HG03159 (cell line): ENCODE results near the gene UPF3A.

ENCODE experiments used
- ATAC-seq: cut with Tn5 transposase; IDR thresholded peaks from one replicate; pipeline ENCODE4 v1.9.1; 2021; ENCODE audit warnings: mild to moderate bottlenecking, moderate library complexity; ENCODE audit not compliant: unreplicated experiment

Gene UPF3A

DNA sequence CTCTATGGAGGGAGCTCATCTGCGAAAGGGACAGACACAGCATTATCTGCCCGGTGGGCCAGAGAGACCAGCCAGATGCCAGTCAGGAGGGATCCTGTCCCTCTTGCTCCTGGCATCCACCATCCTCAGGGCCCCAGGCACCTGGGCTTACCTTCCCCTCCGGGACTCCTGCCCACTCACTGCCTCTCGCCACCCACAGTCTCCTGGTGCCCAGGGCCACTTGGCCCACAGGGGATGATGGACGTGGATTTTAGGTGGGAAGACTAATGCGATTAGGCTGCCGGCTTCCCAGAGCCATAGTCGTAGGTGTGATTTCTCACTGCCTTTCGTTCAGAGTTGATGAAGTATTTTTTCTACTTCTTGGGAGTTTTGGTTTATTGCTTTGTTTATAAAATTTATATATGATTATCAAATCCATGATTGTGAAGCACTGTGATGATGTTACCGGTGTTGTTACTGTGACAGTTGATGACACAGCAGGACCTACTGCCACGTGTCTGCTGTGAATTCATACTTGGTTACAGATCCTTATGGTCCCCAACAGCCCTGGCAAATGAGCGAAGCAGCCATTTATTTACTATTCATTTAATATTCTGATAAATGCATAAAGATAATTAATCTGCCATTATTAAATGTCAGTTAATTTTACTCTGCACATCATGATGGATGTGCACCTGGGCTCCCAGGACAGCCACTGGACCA, 18.4 kb downstream of the UPF3A start:
- ATAC-seq = no peak

DNA sequence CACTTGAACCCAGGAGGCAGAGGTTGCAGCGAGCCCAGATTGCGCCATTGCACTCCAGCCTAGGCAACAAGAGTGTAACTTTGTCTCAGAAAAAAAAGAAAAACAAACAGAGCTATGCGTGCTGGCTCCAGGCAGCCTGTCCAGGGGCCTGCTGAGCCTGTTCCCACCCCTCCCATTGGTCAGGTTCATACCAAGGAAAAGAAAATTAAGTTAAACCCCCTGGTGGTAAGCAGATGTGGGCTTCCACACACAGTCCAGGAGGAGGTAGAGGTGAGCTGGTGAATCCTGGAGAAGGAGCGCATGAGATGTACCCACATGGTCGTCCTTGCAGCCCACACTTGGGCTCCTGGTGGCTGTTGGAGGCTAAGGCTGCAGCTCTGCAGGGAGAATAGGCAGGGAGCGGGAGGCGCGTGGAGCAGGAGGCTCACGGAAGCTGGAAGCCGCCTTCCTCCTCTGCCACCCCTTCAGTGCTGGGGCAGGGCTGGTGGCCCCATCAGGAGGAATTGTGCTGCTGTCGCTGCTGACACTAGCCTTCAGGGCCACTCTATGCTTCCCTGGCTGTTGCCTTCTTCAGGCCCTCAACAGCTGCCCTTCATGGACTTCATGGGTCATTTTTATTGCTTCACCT, 22.4 kb downstream of the UPF3A start:
- no peak for ATAC-seq

DNA sequence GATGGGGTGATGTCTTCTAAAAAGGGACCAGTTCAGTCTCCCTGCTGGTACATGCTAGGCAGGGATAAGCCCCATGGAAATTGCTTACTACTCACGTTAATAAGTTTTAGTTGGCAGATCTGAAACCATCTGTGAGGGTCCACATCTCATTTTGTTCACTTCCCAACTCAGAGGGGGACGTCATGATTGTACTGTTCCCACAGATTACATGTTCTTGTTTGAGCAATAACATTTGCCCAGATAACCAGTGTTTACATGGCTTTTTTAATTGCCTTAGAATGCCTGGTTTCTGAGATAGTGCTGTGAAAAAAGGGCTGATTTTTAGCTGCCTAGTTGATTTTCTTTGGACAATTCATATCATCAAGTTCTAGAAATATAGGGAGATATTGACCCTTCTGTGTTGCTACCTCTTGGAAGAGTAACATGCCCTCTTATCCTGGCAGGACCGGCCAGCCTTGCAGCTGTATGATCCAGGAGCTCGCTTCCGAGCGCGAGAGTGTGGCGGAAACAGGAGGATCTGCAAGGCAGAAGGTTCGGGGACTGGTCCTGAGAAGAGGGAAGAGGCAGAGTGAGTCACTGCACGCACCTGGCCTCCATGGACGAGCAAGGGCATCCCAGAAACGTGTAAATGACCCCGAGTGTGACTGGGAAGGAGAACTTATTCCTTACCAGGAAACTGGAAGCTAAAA, 23.1 kb downstream of the UPF3A start:
- no peak for ATAC-seq

DNA sequence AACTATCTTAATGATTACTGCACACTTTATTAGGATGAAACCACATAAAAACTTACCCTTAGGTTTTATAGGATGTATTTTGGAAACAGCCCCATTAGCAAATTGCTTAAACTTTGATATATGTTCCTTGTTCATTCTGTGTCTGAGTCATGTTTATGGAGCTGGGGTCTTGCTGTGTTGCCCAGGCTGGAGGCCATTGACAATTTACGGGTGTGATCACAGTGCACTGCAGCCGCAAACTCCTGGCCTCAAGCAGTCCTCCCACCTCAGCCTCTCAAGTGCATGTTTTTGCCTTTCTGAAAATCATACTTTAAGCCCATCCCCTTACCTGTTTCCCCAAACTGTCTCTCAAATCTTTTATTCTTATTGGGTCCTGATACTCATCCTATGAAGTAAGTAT, 27.7 kb downstream of the UPF3A start:
- no peak for ATAC-seq

DNA sequence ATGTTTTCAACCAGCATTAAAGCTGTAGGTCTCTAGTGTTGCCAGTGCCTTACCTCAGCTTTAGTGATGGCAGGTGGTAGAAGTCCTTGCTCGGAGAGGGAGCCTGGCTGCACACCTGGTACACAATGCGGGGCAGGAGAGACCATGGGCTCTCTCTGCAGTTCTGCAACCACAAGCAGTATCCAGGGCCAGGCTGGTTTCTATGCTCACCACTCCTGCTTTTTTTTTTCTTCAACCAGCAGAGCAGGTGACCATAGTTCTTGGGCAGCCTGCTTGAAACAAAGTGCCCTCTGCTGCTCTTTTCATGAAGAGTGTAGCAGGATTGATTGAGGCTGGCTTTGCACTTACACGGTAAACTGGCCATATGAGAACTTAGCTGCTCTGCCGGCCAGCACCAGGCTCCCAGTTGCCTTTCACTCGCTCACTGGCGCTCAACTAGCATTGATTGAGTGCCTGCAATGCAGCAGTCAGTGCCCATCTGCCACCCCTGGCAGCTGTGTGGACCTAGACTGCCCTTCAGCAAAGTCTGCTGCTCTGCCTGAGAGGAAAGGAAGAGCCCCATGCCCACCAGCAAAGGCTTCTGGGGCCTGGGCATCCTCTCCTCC, 28.5 kb downstream of the UPF3A start:
- ATAC-seq = no peak

DNA sequence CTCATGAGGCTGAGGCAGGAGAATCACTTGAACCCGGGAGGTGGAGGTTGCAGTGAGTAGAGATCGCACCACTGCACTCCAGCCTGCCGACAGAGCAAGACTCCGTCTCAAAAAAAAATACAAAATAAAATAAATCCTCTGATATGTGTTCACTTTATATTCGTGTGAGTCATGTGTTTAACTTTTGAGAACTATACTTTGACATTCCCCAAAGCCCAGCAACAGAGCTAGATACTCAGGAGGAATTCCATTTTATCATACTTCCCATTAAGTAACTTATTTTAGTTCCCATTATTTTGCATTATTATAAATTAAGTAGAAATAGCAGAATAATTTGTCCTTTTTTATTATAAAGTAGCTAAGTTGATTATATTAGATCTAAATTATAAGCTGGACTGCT, 29.6 kb downstream of the UPF3A start:
- no peak for ATAC-seq

DNA sequence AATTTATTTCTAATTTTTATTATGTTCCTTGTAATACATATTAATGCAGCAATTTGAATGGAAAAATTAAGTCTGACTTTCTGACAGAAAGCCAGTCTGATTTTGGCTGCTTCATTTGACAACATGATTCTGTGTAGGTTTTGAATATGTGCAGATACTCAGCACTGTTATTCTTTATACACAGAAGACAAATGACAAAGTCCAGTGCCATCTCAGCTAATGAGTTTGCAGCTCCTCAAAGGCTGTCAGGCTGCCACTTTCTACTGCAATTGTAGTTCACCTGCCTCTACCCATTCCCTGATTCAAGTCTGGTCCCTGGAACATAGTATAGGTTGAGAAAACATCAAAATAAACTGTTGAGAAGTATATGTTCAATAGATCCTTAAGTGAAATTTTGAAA, 30.0 kb downstream of the UPF3A start:
- no peak for ATAC-seq

DNA sequence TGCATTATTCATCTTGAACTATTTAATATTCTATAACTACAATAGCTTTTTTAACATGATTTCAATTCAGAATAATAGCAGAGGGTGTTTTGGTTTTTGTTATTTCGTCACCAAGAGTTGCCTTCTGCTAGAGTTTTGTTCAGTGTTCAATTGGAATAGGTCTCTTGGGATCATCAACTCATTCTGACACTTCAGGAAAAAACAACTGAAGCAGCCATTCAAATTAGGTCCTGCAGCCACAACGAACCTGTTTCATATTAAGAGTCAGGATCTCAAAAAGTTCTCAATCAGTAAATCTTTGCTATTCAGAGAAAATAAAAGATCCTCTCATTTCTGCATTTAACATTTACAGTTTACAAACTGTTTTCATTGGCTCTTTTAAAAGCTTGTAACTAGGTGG, 30.5 kb downstream of the UPF3A start:
- no peak for ATAC-seq

DNA sequence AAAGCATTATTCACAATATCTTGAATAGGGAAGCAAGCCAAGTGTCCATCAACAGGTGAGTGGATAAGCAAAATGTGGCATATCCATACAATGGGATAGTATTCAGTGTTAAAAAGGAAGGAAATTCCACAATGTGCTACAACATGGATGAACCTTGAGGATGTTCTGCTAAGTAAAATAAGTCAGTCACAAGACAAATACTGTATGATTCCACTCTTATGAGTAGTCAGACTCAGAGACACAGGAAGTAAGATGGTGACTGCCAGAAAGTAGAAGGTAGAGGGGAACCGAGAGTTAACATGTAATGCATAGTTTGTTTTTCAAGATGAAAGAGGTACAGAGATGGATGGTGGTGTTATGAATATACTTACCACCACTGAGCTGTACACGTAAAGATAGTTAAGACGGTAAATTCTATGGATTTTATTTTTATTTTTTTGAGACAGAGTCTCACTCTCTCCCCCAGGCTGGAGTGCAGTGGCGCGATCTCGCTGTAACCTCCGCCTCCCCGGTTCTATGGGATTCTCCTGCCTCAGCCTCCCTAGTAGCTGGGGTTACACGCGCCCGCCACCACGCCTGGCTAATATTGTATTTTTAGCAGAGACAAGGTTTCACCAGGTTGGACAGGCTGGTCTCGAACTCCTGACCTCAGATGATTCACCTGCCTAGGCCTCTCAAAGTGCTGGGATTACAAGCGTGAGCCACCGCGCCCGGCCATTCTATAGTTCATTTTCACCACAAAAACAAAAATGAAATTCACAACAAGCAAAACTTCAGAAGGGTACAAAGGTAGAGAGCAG, 31.9 kb downstream of the UPF3A start:
- peak; percentile 51 for ATAC-seq

DNA sequence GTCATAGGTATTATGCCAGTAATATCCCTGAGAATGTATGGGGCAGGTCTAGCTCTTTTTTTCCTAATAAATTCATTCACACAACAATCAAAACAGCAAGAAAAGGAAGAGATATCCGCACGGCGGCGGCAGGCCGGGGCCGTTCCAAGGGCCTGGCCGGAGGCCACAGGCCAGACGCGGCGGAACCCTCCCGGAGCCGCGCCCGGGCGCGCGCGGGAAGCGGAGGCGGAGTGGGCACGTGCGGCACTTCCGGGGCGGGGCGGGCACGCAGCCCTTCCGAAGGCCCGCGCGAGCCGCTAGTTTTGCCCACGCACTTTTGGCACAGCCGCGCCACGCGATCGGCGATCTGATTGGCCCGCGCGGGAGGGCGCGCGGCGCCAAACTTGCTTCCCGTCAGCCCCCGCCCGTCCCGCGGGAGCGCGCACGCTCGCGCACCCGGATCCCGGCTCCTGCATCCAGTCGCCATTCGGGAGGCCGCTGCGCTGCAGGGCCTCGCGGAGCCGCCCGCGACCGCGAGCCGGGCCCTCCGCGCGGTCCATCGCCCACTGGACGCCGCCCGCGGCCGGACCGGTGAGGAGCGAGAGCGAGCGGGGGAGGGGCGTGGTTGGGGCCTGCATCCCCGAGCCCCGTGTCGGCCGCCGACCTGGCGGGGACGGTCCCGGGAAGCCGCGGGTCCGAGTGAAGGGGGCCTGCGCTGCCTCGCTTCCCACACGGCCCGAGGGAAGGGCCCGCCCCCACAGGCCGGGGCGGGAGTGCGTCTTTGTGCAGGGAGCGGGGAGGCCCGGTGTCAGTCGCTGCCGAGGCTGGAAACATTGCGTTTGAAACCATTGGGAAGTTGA, 32.9 kb downstream of the UPF3A start, which contains the start of gene CHAMP1:
Gene CHAMP1 (plus strand): TSS at position 430 of the 839 bp plus-strand sequence. CDS start 9,340 bp downstream, outside the sequence.
- ATAC-seq = peak; percentile 79

DNA sequence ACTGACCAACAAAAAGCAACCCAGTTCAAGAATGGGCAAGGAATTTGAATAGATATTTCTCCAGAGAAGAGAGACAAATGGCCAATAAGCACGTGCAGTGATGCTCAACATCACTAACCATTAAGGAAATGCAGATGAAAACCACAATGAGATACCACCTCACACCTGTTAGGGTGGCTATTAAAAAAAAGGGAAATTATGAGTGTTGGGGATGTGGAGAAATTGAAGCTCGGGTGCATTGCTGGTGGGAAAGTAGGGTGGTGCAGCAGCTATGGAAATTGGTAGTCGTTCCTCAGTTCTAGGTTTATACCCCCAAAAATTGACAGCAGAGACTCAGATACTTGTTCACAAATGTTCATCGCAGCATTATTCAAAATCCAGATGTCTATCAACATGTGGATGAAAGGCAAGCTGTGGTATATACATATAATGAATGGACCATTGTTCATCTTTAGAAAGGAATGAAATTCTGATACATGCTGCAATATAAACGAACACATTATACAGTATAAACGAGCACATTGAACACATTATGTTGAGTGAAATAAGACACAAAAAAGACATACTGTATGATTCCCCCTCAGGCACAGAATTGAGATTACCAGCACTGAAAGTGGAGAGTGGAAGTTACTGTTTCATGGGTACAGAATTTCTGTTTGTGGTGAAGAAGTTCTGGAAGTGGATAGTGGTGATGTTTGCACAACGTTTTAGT, 33.8 kb downstream of the UPF3A start:
- ATAC-seq = peak; percentile 0

DNA sequence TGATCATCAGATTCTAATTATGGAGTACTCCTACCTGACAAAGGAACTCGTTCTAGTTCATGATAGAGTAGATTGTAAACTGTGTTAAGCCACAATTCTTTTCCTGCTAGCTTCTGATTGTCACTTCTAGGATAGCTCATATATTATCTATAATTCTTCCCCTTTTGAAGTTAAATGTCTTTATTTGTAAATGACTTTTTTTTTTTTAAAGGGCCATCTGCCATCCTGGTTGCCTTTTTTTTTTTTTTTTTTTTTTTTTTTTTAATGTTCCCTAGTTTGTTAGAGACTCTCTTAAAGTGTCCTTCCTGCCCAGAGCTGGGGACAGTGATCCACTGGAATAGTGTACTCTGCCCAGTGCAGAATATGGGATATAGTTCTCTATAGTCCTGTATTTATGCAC, 37.2 kb downstream of the UPF3A start:
- ATAC-seq = no peak

DNA sequence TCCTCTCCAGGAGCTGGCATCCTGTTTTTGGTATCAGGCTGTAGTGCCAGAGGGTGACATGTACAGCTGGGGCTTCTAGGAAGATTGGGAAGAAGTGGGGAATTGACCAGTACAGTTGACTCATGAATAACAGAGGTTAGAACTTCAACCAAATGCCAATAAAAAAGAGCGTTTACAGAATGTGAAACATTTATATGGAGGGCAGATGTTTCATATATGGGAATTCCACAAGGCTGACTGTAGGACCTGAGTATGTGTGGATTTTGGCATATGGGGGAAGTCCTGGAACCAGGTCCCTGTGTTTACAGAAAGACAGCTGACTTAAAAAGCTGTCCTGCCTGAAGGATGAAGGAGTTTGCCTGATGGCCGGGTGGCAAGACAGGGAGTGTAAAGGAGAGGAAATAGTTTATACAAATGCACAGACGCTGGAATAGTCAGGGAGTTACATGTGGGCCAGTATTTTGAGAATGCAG, 38.1 kb downstream of the UPF3A start:
- no peak for ATAC-seq

DNA sequence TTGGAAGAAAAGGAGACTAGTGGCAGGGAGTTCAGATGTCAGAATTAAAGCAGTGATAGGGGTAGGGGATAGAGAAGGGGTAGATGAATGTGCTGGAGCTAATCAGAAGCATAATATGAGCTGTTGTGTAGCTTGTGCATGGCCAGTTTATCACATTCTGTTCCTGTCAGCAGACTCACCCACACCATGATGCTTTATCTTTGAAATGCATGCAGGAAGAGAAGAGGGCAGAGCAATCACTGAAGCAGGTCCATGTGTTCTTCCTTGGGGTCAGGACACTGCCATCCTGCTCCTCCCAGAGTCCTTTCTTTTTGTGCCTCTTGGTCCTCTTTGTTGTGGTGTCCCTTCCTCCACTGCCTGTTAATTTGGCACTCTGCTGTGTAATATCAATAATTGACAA, 38.7 kb downstream of the UPF3A start:
- ATAC-seq = no peak

DNA sequence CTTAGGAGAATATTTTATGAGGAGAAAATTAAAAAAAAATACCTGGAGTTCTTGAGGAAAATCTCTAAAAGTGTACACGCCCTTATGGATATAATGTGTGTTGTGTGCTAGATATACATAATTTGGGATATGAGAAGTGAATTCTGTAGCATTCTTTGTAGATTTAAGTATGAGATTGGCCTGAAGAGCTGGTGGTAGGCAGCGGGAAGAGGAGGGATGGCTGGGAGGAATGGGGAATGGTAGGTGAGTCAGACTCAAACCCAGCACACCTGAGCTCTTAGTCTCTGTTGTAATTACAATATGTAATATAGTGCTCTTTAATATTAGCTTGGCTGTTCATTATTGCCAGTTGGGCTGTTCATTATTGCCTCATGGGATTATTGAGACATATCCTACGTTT, 39.9 kb downstream of the UPF3A start:
- ATAC-seq = no peak

DNA sequence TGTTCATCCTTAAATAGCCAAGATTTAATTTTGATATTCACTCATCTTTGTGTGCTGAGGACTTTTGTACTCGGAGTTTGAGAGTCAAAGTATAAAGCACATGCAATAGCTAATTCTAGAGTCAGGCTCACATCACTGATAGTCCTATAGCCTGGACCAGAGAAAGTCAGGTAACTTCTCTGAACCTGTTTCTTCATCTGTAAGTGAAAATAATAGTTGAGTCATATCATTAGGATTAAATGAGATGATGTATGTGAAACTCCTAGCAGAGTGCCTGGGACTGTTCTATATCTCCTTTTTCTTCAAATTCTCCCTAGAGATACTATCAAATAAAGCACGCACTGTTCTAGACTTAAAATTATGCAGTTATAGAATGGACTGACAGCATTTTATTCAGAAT, 41.9 kb downstream of the UPF3A start:
- ATAC-seq = no peak

DNA sequence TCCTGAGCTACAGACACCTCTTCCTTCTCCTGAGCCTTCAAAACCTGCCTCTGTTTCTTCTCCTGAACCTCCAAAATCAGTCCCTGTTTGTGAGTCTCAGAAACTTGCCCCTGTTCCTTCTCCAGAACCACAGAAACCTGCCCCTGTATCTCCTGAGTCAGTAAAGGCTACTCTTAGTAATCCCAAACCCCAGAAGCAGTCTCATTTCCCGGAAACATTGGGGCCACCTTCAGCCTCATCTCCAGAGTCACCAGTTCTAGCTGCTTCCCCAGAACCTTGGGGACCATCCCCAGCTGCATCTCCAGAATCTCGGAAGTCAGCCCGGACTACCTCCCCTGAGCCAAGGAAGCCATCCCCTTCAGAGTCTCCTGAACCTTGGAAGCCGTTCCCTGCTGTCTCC, 42.9 kb downstream of the UPF3A start:
- ATAC-seq = no peak

DNA sequence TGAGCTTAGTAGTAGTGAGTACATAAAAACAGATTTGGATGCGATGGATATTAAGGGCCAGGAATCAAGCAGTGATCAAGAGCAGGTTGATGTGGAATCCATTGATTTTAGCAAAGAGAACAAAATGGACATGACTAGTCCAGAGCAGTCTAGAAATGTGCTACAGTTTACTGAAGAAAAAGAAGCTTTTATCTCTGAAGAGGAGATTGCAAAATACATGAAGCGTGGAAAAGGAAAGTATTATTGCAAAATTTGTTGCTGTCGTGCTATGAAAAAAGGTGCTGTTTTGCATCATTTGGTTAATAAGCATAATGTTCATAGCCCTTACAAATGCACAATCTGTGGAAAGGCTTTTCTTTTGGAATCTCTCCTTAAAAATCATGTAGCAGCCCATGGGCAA, 44.3 kb downstream of the UPF3A start:
- ATAC-seq = no peak

DNA sequence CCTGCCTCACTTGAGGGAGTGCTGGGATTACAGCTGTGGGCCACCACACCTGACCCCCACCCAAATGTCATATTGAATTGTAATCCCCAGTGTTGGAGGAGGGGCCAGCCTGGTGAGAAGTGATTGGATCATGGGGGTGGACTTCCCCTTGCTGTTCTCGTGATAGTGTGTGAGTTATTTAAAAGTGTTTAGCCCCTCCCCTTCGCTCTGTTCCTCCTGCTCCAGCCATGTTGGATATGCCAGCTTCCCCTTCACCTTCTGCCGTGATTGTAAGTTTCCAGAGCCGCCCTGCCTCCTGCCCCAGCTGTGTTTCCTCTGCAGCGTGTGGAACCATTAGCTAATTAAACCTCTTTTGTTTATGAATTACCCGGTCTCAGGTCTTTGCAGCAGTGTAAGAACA, 46.6 kb downstream of the UPF3A start:
- no peak for ATAC-seq
